Measurements from ENCODE around the gene RIT2.

RIT2 gene

GRCh38 chr18:43001821-43002220 lies 113.7 kb downstream of the RIT2 start:
- no peak for TF ChIP-seq CTCF (IDR thresholded peaks at IDR 0.05; ENCODE audit: low read depth, low read length)
- Histone ChIP-seq H3K4me3 (ENCODE audit: low read depth, low read length) (no peak overlapping the region), H3K36me3 (no peaks in the 10 kb centered on the region), H3K4me1 (no peaks in the 10 kb centered on the region), H3K27me3 (no peaks in the 10 kb centered on the region), H3K9me3 (no peaks in the 10 kb centered on the region)
- DNase-seq = no peak

- no peak for TF ChIP-seq CTCF (IDR thresholded peaks at IDR 0.05; ENCODE audit: low read depth, low read length)
- Histone ChIP-seq H3K4me3 (ENCODE audit: low read depth, low read length) (no peak overlapping the region), H3K9me3 (no peaks in the 10 kb centered on the region), H3K4me1 (no peaks in the 10 kb centered on the region), H3K27me3 (no peaks in the 10 kb centered on the region), H3K36me3 (no peaks in the 10 kb centered on the region)
- no peak for DNase-seq
Observed at GRCh38 chr18:42996824-42997223, 118.7 kb downstream of the RIT2 start.

- Histone ChIP-seq H3K4me3 (ENCODE audit: low read depth, low read length) (no peak overlapping the region), H3K27me3 (no peaks in the 10 kb centered on the region), H3K4me1 (no peaks in the 10 kb centered on the region), H3K9me3 (no peaks in the 10 kb centered on the region), H3K36me3 (no peaks in the 10 kb centered on the region)
- no peak for DNase-seq
- TF ChIP-seq CTCF (IDR thresholded peaks at IDR 0.05; ENCODE audit: low read depth, low read length) = no peak
Observed at GRCh38 chr18:42980426-42980825, 135.1 kb downstream of the RIT2 start.

- H3K36me3 ChIP-seq = no peaks in the 10 kb centered on the region
- no peak for TF ChIP-seq CTCF (IDR thresholded peaks at IDR 0.05; ENCODE audit: low read depth, low read length)
- DNase-seq = no peak
- no peaks in the 10 kb centered on the region for H3K9me3 ChIP-seq
- no peaks in the 10 kb centered on the region for H3K4me1 ChIP-seq
- H3K27me3 ChIP-seq = no peaks in the 10 kb centered on the region
- H3K4me3 ChIP-seq (ENCODE audit: low read depth, low read length) = no peak overlapping the region
Observed at GRCh38 chr18:42977982-42978637, 137.4 kb downstream of the RIT2 start.

GRCh38 chr18:42976869-42977590 lies 138.5 kb downstream of the RIT2 start:
- H3K9me3 ChIP-seq = no peaks in the 10 kb centered on the region
- no peak overlapping the region for H3K4me3 ChIP-seq (ENCODE audit: low read depth, low read length)
- H3K27me3 ChIP-seq = no peaks in the 10 kb centered on the region
- no peaks in the 10 kb centered on the region for H3K36me3 ChIP-seq
- TF ChIP-seq CTCF (IDR thresholded peaks at IDR 0.05; ENCODE audit: low read depth, low read length) = no peak
- no peaks in the 10 kb centered on the region for H3K4me1 ChIP-seq
- DNase-seq = no peak

- no peak overlapping the region for H3K4me3 ChIP-seq (ENCODE audit: low read depth, low read length)
- no peaks in the 10 kb centered on the region for H3K27me3 ChIP-seq
- no peaks in the 10 kb centered on the region for H3K9me3 ChIP-seq
- H3K36me3 ChIP-seq = no peaks in the 10 kb centered on the region
- TF ChIP-seq CTCF (IDR thresholded peaks at IDR 0.05; ENCODE audit: low read depth, low read length) = no peak
- H3K4me1 ChIP-seq = no peaks in the 10 kb centered on the region
- DNase-seq = no peak
Observed at GRCh38 chr18:42969366-42969765, 146.1 kb downstream of the RIT2 start.
